ENCODE measurements around the gene ZNF503. TPM values are rescaled to one million over a fixed set of nuclear protein-coding genes. Genes with fewer than 3 reads are reported as not detected.

Gene ZNF503
- polyA plus RNA-seq, 3 donors from 2014 or later: 0.05 to 0.09 (median 0.07) TPM

- Mint-ChIP-seq H3K4me3 (peak overlapping the region; percentile 73 to 82 (median 81)), H3K9me3 (no peaks in the 10 kb centered on the region), H3K27me3 (ENCODE audit: low read depth in 3 of 3) (peaks cover 11 to 26% (median 25%) of the 10 kb centered on the region in 3 donors), H3K27ac (peak overlapping the region in 1 of 6 donors; percentile 8), H3K36me3 (no peaks in the 10 kb centered on the region), H3K4me1 (peaks cover 27 to 29% of the 10 kb centered on the region in 2 donors)
- DNase-seq: no peak
These were observed 1.3 kb downstream of the ZNF503 start for GRCh38 chr10:75400163-75400770.

GRCh38 chr10:75399461-75400162, 2.0 kb downstream of the ZNF503 start:
- Mint-ChIP-seq H3K9me3 (no peaks in the 10 kb centered on the region), H3K4me3 (peak overlapping the region in 4 of 5 donors; percentile 73 to 82 (median 79)), H3K4me1 (peaks cover 27 to 33% of the 10 kb centered on the region in 2 donors), H3K27me3 (ENCODE audit: low read depth in 3 of 3) (peaks cover 11 to 30% (median 30%) of the 10 kb centered on the region in 3 donors), H3K27ac (no peak overlapping the region), H3K36me3 (peaks cover 0 to 3% (median 0%) of the 10 kb centered on the region in 3 donors)
- DNase-seq: peak in 1 of 3 donors; percentile 28

- peak overlapping the region in 2 of 5 donors; percentile 58 to 68 for H3K4me3 Mint-ChIP-seq
- H3K27ac Mint-ChIP-seq: no peak overlapping the region
- peaks cover 11 to 30% (median 30%) of the 10 kb centered on the region in 3 donors for H3K27me3 Mint-ChIP-seq (ENCODE audit: low read depth in 3 of 3)
- no peaks in the 10 kb centered on the region for H3K9me3 Mint-ChIP-seq
- DNase-seq: no peak
- peaks cover 27 to 30% of the 10 kb centered on the region in 2 donors for H3K4me1 Mint-ChIP-seq
- peaks cover 0 to 3% (median 0%) of the 10 kb centered on the region in 3 donors for H3K36me3 Mint-ChIP-seq
These were observed 2.7 kb downstream of the ZNF503 start for GRCh38 chr10:75398692-75399460.

GRCh38 chr10:75398200-75398691, 3.3 kb downstream of the ZNF503 start:
- H3K4me1 Mint-ChIP-seq: peaks cover 26 to 28% of the 10 kb centered on the region in 2 donors
- no peak overlapping the region for H3K27ac Mint-ChIP-seq
- peak overlapping the region in 1 of 5 donors; percentile 42 for H3K4me3 Mint-ChIP-seq
- H3K27me3 Mint-ChIP-seq (ENCODE audit: low read depth in 3 of 3): peaks cover 11 to 30% (median 28%) of the 10 kb centered on the region in 3 donors
- H3K9me3 Mint-ChIP-seq: no peaks in the 10 kb centered on the region
- no peak for DNase-seq
- H3K36me3 Mint-ChIP-seq: peaks cover 0 to 3% (median 0%) of the 10 kb centered on the region in 3 donors

- Mint-ChIP-seq H3K4me3 (peak overlapping the region in 1 of 5 donors; percentile 42), H3K36me3 (peaks cover 0 to 3% (median 0%) of the 10 kb centered on the region in 3 donors), H3K27me3 (ENCODE audit: low read depth in 3 of 3) (peaks cover 11 to 31% (median 22%) of the 10 kb centered on the region in 3 donors), H3K27ac (no peak overlapping the region), H3K4me1 (peaks cover 20 to 22% of the 10 kb centered on the region in 2 donors), H3K9me3 (no peaks in the 10 kb centered on the region)
- no peak for DNase-seq
These were observed 3.9 kb downstream of the ZNF503 start for GRCh38 chr10:75397496-75398199.

- Mint-ChIP-seq H3K9me3 (no peaks in the 10 kb centered on the region), H3K27ac (no peak overlapping the region), H3K4me1 (peaks cover 13 to 15% of the 10 kb centered on the region in 2 donors), H3K4me3 (no peak overlapping the region), H3K36me3 (peaks cover 0 to 3% (median 0%) of the 10 kb centered on the region in 3 donors), H3K27me3 (ENCODE audit: low read depth in 3 of 3) (peaks cover 9 to 27% (median 19%) of the 10 kb centered on the region in 3 donors)
- DNase-seq: no peak
These were observed 4.7 kb downstream of the ZNF503 start for GRCh38 chr10:75396631-75397495.

- Mint-ChIP-seq H3K27me3 (ENCODE audit: low read depth in 3 of 3) (peaks cover 8 to 30% (median 18%) of the 10 kb centered on the region in 3 donors), H3K36me3 (peaks cover 0 to 3% (median 0%) of the 10 kb centered on the region in 3 donors), H3K4me3 (no peak overlapping the region), H3K27ac (no peak overlapping the region), H3K4me1 (peaks cover 10 to 14% of the 10 kb centered on the region in 2 donors), H3K9me3 (no peaks in the 10 kb centered on the region)
- DNase-seq: no peak
These were observed 5.5 kb downstream of the ZNF503 start for GRCh38 chr10:75395932-75396630.

GRCh38 chr10:75395066-75395931, 6.3 kb downstream of the ZNF503 start:
- peaks cover 0 to 3% (median 0%) of the 10 kb centered on the region in 3 donors for H3K36me3 Mint-ChIP-seq
- H3K27ac Mint-ChIP-seq: no peak overlapping the region
- H3K9me3 Mint-ChIP-seq: no peaks in the 10 kb centered on the region
- peaks cover 3 to 7% of the 10 kb centered on the region in 2 donors for H3K4me1 Mint-ChIP-seq
- peak overlapping the region in 3 of 5 donors; percentile 22 to 33 (median 28) for H3K4me3 Mint-ChIP-seq
- DNase-seq: no peak
- peaks cover 8 to 33% (median 14%) of the 10 kb centered on the region in 3 donors for H3K27me3 Mint-ChIP-seq (ENCODE audit: low read depth in 3 of 3)

- peaks cover 8 to 31% (median 13%) of the 10 kb centered on the region in 3 donors for H3K27me3 Mint-ChIP-seq (ENCODE audit: low read depth in 3 of 3)
These were observed 7.3 kb downstream of the ZNF503 start for GRCh38 chr10:75394221-75394620.

GRCh38 chr10:75392744-75393143, 8.8 kb downstream of the ZNF503 start:
- Mint-ChIP-seq H3K27me3 (ENCODE audit: low read depth in 3 of 3) (peaks cover 6 to 30% (median 13%) of the 10 kb centered on the region in 3 donors), H3K9me3 (no peaks in the 10 kb centered on the region), H3K27ac (no peak overlapping the region), H3K36me3 (peaks cover 0 to 3% (median 0%) of the 10 kb centered on the region in 3 donors), H3K4me3 (no peak overlapping the region), H3K4me1 (peaks cover 0 to 4% of the 10 kb centered on the region in 2 donors)
- no peak for DNase-seq

More at GRCh38 chr10:75394221-75394620, 7.3 kb downstream of the ZNF503 start:
- Mint-ChIP-seq H3K4me1 (peaks cover 0 to 4% of the 10 kb centered on the region in 2 donors), H3K27ac (no peak overlapping the region), H3K36me3 (peaks cover 0 to 3% (median 0%) of the 10 kb centered on the region in 3 donors), H3K9me3 (no peaks in the 10 kb centered on the region), H3K4me3 (peak overlapping the region in 1 of 5 donors; percentile 14)
- no peak for DNase-seq

GRCh38 chr10:75392271-75392670, 9.3 kb downstream of the ZNF503 start:
- Mint-ChIP-seq H3K36me3 (peaks cover 0 to 3% (median 0%) of the 10 kb centered on the region in 3 donors), H3K27me3 (ENCODE audit: low read depth in 3 of 3) (peaks cover 8 to 29% (median 13%) of the 10 kb centered on the region in 3 donors), H3K27ac (no peak overlapping the region), H3K4me1 (peaks cover 0 to 4% of the 10 kb centered on the region in 2 donors), H3K9me3 (no peaks in the 10 kb centered on the region), H3K4me3 (no peak overlapping the region)
- DNase-seq: no peak

All from immature natural killer cell (primary cell).